ENCODE results near the gene DNAH2.

The DNAH2 gene

DNA sequence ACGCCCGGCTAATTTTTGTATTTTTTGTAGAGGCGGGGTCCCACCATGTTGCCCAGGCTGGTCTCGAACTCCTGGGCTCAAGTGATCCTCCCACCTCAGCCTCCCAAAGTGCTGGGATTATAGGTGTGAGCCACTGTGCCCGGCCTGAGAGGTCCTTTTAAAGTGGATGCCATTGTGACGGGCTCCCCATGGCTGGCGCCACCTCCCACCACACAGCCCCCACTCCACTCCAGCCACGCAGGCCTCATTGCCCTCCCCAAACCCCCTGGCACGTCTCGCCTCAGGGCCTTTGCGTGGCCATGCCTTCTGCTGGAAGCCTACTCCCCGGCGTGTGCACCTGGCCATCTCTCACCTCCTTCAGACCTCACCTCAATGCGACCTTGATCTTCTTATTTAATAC, 104.6 kb downstream of the DNAH2 start:
- no peak for DNase-seq (ENCODE audit: low spot score)

GRCh38 chr17:7823581-7824001, 106.0 kb downstream of the DNAH2 start:
- DNase-seq (ENCODE audit: low spot score): no peak

DNA sequence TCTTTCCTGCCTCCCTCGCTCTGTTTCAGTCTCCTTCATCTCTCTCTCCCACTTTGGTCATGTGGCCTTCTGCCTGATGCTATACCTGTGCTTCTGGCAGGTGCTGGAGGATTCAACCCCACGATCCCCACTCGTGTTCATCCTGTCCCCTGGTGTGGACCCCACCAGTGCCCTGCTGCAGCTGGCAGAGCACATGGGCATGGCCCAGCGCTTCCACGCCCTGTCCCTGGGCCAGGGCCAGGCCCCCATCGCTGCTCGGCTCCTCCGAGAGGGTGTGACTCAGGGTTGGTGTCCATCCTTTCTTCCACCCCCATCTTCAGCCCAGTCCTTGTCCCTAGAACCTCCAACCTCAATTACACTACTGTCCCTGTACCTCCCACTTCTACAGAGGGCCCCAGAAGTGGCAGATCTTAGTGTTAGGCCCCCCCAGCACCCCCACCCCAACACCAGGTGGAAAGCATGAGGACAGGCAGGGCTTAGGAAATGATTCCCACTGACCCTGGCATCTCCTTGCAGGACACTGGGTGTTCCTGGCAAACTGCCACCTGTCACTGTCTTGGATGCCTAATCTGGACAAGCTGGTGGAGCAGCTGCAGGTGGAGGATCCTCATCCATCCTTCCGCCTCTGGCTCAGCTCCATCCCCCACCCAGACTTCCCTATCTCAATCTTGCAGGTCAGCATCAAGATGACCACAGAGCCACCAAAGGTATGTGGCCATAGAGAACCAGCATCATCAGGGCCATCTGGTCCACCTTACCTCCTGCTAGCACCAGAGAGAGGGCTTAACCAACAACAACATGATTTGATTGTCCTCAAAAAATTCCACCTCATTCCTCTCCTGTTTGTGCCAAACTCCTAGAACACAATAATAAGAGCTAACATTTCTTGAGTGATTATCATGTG, 106.7 kb downstream of the DNAH2 start:
- no peak for DNase-seq (ENCODE audit: low spot score)

DNA sequence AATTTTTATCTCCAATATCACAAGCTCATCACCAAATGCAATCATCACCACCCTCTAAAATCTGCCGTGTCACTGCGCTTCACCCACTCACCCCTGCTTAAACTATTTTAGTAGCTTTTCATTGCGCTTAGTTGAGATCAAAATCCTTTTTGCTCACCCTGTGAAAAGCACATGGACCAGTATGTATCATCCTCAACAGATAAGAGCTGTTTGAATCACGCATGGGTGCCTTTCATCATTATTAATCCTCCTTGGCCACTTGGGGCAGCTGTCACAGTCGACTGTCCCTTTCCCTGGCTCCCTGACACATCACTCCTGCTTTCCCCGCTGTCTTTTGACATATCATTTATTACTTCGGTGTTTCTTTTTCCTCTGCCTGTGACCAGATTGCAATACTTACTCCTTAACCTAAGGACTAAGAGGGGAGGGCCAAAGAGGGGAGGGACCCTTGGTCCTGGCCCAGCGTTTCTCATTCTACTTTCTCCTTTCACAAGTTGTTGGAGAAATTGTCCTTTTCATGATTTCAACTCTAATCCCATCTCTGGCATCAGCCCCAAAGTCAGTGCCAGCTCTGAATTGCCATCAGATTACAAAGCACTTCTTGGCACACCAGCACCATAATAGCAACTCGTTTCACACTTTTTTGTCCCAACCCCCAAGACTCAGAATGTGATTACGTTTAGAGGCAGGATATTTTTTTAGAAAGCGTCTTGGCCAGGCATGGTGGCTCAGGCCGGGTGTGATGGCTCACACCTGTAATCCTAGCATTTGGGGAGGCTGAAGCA, 107.9 kb downstream of the DNAH2 start:
- DNase-seq (ENCODE audit: low spot score): no peak

- DNase-seq (ENCODE audit: low spot score): no peak
Measured at GRCh38 chr17:7830616-7831015, 113.1 kb downstream of the DNAH2 start.

DNA sequence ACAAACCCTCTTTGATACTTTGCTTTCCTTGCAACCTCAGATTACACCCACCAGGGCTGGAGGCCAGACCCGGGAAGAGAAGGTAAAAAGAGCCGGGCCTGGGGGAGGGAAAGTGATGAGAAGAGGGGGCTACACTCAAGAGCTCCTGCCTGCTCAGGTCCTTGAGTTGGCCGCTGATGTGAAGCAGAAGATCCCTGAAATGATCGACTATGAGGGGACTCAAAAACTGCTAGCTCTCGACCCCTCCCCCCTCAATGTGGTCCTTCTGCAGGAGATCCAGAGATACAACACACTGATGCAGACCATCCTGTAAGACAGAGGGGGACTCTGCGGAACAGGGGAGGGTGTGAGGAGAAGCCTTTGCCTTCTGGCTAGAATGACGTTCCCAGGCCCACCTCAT, 113.7 kb downstream of the DNAH2 start:
- DNase-seq (ENCODE audit: low spot score): no peak

GRCh38 chr17:7832431-7832830, 114.9 kb downstream of the DNAH2 start:
- no peak for DNase-seq (ENCODE audit: low spot score)

GRCh38 chr17:7833011-7833794, 115.7 kb downstream of the DNAH2 start:
- DNase-seq (ENCODE audit: low spot score): no peak

- DNase-seq (ENCODE audit: low spot score): peak; percentile 88
Measured at GRCh38 chr17:7833795-7834541, 116.4 kb downstream of the DNAH2 start, which contains the start of gene KDM6B. Gene KDM6B, plus strand, starts transcription at chr17:7834217. Its CDS starts 11,338 bp downstream, at chr17:7845555.

- no peak for DNase-seq (ENCODE audit: low spot score)
Measured at GRCh38 chr17:7834542-7834956, 117.0 kb downstream of the DNAH2 start.

- DNase-seq (ENCODE audit: low spot score): peak; percentile 92
Measured at GRCh38 chr17:7834957-7835813, 117.6 kb downstream of the DNAH2 start.

DNA sequence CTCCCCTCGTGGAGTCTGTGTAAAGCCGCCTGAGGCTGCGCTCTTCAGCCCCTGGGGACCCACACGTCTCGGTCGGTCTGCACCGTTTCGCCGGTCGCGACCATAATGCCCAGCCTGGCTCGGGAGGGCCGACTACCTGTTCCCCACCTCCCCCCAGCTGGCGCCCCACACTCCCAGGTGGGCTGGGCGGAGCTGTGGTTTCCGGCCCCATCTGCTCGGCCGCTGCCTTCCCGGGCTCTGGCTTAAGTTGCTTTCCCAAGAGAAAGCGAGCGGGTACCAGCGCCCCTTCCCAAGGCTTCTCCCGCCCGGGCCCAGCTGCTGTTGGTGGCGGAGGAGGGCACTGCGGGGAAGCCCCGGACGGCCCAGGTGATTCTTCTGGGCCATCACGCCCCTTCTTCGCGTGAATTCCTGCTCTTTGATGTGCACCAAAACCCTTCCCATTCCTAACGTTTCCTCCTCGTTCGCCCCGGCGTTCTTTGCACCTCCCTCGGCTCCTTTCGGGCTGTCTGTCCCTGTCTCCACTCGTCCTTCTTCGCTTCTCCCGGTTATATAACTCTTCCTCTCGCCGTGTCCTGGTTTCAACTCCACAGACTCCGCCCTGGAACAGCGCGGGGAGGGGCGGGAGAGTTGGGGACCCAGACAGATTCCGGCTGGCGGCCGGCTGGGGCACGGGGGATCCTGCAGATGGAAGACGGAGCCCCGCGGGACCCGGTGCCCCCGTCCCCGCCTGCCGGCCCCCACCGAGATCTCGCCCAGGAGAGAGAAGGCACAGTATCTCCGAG, 118.5 kb downstream of the DNAH2 start:
- no peak for DNase-seq (ENCODE audit: low spot score)

DNA sequence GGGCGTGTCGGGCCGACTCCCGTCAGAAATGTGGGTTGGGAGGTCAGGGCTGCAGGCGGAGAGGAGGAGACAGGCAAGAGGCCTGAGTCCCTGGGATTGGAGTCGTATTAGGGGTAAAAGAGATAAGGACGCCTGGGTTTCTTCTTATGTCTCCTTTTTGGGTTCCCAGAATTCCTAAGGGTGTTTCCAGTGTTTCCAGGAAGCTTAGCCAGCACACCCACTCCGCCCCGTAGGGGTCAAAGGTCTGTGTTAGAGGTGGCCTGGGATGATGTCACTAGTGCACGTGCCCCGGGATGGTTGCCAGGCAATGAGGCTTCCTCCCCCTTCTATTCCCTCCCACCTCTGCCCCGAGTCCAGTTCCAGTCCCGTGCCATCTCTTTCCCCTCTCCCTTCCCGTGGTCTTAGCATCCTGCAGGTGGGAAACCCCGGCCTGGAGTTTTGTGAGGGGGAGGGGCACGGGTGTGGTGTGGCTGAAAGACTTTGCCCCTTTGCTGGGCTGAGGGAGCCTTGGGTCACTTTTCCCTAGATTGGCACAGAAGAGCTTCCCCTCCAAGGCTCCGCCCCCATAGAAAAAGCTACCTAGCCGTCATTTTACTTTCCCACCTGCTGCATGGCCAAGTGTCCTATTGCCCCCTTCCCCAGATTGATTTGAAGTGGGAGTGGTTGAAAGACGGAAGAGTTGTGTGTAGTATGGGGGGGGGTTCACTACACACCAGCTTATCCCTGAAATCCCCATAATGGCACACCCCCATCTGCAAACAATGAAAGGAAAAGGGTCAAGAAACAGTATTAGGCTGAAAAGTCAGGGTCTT, 119.3 kb downstream of the DNAH2 start:
- DNase-seq (ENCODE audit: low spot score): peak; percentile 88

DNA sequence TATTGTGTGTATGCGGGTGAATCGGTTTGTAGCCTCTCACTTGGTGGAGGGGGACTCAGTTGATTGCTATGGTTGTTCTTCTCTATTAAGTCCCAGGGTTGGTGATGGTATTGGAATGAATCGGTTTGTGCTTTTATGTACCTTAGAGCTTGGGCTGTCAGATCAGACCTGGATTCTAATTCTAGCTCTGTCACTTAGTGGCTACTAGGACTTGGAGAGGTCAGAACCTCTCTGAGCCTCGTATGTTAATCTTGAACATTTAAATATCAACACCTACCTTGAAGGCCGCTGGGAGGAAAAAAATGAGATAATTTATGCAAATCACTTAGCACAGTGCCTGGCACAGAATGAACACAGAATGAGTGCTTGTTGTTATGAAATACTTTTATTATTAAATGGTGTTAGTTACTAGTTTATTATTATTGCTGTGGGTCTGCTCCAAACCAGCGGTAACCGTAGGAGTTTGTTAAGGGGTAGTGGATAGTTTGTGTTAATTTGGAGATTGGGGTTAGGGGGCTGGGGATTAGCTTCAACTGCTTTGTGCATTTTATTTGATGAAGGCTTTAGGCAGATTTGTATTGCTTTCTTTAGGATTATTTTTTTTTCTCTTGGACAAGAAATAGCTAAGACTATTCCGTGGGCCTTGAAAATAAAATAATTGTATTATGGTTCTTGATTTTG, 120.0 kb downstream of the DNAH2 start:
- no peak for DNase-seq (ENCODE audit: low spot score)

GRCh38 chr17:7838090-7839075, 120.8 kb downstream of the DNAH2 start:
- DNase-seq (ENCODE audit: low spot score): no peak

- no peak for DNase-seq (ENCODE audit: low spot score)
Measured at GRCh38 chr17:7839190-7839875, 121.8 kb downstream of the DNAH2 start.
